Measurements from ENCODE around the gene ALG1.
"Not testable (repeated sequence)": the region's sequence is repeated elsewhere in the genome, so short reads cannot be mapped to it uniquely, and the experiment has no call there.

DNA sequence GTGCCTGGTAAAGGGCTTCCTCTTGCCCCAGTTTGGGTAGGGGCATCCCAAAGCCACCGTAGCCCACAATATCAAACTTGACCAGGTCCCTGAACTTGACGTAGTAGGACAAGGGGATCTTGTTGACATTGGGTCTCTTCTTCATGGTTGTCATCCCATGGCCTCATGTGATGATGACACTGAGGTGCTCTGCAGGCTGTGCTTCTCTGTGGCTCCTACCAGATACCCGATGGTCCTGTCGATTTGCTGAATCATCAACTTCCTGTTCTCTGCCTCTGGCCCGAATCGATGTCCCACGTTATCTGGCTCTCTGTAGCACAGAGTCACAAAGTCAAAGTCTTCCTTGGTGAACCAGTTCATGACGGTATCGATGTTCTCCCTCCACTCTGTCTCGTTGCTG lies 39.3 kb downstream of the ALG1 start:
- TF ChIP-seq, protein P1, sequence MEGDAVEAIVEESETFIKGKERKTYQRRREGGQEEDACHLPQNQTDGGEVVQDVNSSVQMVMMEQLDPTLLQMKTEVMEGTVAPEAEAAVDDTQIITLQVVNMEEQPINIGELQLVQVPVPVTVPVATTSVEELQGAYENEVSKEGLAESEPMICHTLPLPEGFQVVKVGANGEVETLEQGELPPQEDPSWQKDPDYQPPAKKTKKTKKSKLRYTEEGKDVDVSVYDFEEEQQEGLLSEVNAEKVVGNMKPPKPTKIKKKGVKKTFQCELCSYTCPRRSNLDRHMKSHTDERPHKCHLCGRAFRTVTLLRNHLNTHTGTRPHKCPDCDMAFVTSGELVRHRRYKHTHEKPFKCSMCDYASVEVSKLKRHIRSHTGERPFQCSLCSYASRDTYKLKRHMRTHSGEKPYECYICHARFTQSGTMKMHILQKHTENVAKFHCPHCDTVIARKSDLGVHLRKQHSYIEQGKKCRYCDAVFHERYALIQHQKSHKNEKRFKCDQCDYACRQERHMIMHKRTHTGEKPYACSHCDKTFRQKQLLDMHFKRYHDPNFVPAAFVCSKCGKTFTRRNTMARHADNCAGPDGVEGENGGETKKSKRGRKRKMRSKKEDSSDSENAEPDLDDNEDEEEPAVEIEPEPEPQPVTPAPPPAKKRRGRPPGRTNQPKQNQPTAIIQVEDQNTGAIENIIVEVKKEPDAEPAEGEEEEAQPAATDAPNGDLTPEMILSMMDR (IDR thresholded peaks at IDR 0.05), result not testable (repeated sequence)
- TF ChIP-seq POLR2AphosphoS5, POLR2A, EP300 (IDR thresholded peaks at IDR 0.05): not testable (repeated sequence)

All from sigmoid colon (tissue), 4 donors.